GM19099 (cell line): ENCODE measurements around the gene CCDC81.

Experiments
- POLR2A ChIP-seq: IDR thresholded peaks from 3 replicates; pipeline ENCODE4 v1.6.1; 2011; ENCODE audit warnings: low read depth; ENCODE audit not compliant: insufficient read length; ENCODE audit errors: extremely low read depth

Gene CCDC81

GRCh38 chr11:86377972-86378371, 3.3 kb downstream of the CCDC81 start:
- no peak for TF ChIP-seq POLR2A

DNA sequence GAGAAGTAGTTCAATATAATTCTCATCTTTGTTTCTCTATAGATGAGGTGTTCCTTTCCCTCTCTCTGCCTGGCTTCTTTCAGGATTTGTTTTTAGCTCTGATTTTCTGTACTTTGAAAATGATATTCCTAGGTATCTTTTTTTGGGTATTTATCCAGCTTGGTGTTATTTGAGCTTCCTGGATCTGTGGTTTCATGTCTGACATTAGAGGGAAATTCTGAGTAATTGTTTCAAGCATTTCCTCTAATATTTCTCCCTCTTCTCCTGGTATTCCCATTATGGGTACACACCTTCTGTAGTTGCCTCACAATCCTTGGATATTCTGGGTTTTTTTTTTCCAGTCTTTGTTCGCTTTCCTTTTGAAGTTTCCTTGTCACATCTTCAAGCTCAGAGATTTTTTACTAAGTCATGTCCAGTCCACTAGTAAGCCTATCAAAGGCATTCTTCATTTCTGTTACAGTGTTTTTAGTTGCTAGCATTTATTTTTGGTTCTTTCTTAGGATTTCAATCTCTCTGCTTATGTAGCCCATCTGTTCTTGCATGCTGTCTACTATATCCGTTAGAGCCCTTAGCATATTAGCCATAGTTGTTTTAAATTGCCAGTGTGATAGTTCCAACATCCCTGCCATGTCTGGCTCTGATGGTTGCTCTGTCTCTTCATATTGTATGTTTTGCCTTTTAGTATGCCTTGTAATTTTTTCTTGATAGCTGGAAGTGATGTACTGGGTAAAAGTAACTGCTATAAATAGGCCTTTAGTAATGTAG, 5.8 kb downstream of the CCDC81 start:
- TF ChIP-seq POLR2A, result no peak

GRCh38 chr11:86383041-86383955, 8.6 kb downstream of the CCDC81 start:
- TF ChIP-seq POLR2A, result no peak

DNA sequence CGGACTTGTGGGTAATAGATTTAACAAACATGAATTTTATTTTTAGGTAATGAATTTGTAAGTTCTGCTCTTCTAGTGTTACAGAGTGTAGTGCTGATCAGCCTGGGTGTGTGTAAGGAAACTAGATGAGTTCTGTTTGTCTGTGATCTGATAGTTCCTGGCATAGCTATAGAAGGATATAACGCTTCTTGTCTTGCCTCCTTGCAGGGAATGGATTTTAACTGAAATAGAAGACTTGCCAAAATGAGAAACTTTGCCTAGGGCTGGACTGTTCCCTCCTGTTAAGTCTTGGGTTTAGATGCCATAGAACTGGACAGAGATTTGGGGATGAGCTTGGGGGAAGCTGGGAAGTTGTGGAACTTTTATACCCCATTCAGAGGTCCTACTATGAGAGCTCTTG, 11.6 kb downstream of the CCDC81 start:
- no peak for TF ChIP-seq POLR2A

DNA sequence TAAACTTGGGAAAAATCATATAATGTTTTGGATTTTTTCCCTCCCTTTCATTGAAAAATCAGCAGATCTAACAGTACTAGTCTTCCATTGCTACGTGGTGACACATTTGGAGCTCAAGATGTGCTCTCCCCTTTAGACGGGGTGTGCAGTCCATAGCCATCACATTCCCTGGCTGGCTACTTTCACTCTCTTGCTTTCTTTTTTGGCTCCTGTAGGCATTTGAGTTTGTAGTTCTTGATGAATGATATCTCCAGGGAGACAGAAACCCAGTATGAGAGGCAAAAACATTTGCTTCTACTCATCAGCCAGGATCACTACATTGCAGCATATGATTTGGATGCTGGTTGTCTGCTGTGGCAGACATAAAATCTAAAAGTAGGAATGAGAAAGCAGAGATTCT, 12.1 kb downstream of the CCDC81 start:
- no peak for TF ChIP-seq POLR2A

- no peak for TF ChIP-seq POLR2A
These were observed 13.5 kb downstream of the CCDC81 start for GRCh38 chr11:86388198-86388597.

DNA sequence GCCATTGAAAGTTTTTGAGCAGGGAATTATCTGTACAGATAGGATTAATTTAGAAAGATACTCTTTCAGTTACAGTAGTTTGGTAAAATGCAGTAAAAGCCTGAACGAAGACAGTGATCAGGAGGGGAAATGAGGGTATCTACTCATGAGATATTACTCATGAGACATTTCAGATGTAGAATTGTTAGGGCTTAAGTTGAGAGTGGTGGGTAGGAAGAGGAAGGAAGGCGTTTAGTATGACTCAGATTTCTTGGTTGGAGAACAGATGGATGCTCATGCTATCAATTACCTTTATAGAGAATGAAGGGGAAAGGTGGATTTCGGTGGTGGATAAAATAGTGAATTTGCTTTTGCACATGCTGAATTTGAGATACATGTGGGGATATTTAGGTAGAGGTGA, 15.8 kb downstream of the CCDC81 start:
- TF ChIP-seq POLR2A, result no peak

DNA sequence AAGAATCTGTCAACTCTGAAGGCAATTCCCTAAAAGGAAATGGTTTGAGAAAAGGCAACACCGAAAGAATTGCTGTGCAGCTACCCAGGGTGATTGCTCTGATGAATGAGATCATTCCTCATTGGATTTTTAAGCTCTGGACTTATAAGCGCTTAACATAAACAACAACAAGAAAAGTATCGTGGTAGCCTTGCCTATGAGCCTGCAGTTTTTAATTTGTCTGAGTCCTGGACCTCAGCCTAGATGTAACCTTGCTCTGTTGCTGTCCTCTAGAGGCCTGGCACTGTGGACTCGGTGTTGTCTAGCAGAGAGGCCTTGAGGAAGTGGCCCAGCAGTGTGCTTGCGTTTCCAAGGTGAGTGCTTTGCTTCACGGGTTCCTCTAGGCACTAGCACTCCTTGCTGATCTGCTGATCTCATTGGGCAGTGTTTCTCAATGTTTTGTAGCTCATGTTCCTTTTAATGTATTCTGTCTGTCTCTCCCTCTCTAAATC, 20.4 kb downstream of the CCDC81 start:
- TF ChIP-seq POLR2A, result no peak

DNA sequence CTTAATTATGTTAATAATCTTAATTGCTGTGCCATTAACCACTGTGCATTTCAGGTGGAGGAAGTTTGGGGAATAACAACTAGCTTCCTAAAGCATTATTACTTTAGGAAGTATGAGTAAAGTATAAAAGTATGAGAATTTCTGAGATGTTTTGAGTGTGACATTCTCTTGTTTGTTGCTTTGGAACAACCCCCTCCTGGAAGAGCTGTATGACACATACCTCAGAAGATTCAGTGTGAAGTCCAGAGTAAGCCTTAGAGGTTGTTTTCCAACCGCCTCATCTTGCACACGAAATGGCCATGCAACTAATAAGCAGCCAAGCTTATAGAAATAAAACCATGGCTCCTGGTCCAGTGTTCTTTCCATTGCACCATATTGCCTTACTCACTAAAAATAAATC, 21.7 kb downstream of the CCDC81 start:
- TF ChIP-seq POLR2A, result no peak

DNA sequence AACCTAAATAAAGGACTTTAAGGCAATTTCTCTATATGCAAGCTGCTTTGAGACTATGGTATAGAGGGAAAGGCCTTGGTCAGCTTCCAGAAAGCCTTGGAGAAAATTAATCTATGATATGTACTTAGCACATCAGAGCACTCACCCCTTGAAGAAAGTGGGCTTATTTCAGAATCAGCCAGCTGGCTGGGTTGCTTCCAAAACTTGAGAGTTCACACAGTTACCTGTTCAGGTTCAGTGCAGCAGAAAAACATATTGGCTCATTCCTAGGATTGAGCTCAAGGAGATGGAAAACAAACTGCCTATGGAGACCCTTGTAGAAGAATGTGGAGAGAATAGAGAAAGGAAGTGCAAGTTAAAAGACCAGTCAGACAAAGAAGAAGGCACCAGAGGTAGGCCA, 22.7 kb downstream of the CCDC81 start:
- TF ChIP-seq POLR2A, result no peak

- no peak for TF ChIP-seq POLR2A
These were observed 23.4 kb downstream of the CCDC81 start for GRCh38 chr11:86398106-86398505.

DNA sequence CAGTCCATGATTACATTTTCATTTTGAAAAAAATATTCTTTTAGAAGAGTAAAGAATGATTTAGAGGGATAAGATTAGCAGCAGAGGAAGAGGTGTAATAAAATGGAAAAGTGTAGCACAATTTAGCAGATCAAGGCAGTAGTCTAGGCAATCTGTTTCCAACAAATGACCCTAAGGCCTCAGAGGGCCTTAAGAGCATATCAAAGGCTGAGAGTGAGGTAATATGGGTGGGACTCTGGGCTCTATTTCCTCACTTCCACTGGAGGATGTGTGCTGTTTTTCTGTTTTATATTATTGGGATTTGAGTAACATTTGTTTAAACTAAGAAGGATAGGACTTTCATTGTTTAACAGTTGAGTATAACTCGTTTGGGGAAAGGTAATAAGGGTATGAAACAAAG, 28.8 kb downstream of the CCDC81 start:
- no peak for TF ChIP-seq POLR2A

GRCh38 chr11:86408845-86409244, 34.2 kb downstream of the CCDC81 start:
- no peak for TF ChIP-seq POLR2A

- no peak for TF ChIP-seq POLR2A
These were observed 39.3 kb downstream of the CCDC81 start for GRCh38 chr11:86414032-86414431.

DNA sequence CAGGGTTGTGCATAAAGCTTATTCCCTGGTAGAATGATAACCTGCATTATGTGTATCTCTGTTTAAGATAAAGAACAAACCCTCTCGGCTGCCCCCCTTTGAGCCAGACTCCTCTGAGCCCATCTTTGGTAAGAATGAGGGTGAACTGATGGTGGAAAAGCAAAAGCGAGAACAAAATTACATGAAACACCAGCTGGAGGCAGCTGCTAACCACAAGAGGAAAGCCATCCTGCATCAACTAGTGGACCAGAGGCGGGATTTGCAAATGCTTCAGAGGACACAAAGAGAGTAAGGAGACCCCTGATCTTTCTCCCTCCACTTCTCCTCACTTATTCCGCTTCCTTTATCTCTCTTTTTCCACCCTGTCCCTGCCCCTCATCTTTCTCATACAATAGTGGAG, 40.3 kb downstream of the CCDC81 start:
- no peak for TF ChIP-seq POLR2A

- no peak for TF ChIP-seq POLR2A
These were observed 41.8 kb downstream of the CCDC81 start for GRCh38 chr11:86416494-86416893.

- no peak for TF ChIP-seq POLR2A
These were observed 43.4 kb downstream of the CCDC81 start for GRCh38 chr11:86418106-86418505.

DNA sequence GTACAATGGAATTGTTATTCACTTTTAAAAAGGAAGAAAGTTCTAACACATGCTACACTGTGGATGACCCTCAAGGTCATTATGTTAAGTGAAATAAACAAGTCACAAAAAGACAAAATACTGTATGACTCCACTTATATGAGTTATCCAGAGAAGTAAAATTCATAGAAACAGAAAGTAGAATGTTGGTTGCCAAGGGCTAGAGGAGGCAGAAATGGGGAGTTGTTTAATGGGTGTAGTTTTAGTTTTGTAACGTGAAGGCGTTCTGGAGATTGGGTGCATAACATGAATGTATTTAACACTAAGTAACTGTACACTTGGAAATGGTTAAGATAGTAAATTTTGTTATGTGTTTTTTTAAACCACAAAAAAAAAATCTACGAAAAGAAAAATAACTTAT, 43.8 kb downstream of the CCDC81 start:
- no peak for TF ChIP-seq POLR2A
